ENCODE measurements around the gene ZNF223.

Gene ZNF223

GRCh38 chr19:44032001-44032610, 19.7 kb upstream of the ZNF223 start:
- peaks cover 55% of the 10 kb centered on the region for H3K36me3 ChIP-seq (ENCODE audit: insufficient read depth, low read length)
- H2AFZ ChIP-seq (ENCODE audit: low read depth, low read length), result no peak overlapping the region
- H3K9me3 ChIP-seq (ENCODE audit: low read length), result peaks cover 35% of the 10 kb centered on the region
- no peaks in the 10 kb centered on the region for H3K27me3 ChIP-seq (ENCODE audit: insufficient read depth, low read length)
- H3K4me1 ChIP-seq (ENCODE audit: insufficient read depth, low read length), result no peaks in the 10 kb centered on the region
- H3K4me3 ChIP-seq (ENCODE audit: low read length), result no peak overlapping the region

- Histone ChIP-seq H3K9me3 (ENCODE audit: low read length) (no peaks in the 10 kb centered on the region), H3K36me3 (ENCODE audit: insufficient read depth, low read length) (no peaks in the 10 kb centered on the region), H3K4me1 (ENCODE audit: insufficient read depth, low read length) (peaks cover 5% of the 10 kb centered on the region), H3K27me3 (ENCODE audit: insufficient read depth, low read length) (no peaks in the 10 kb centered on the region), H2AFZ (ENCODE audit: low read depth, low read length) (no peak overlapping the region), H3K4me3 (ENCODE audit: low read length) (no peak overlapping the region)
Observed at GRCh38 chr19:44042147-44042546, 9.7 kb upstream of the ZNF223 start.

- Histone ChIP-seq H3K4me3 (ENCODE audit: low read length) (peak overlapping the region; percentile 84), H3K36me3 (ENCODE audit: insufficient read depth, low read length) (peaks cover 12% of the 10 kb centered on the region)
Observed at GRCh38 chr19:44050740-44051649, 841 bp upstream of the ZNF223 start.

GRCh38 chr19:44055870-44056269, 4.0 kb downstream of the ZNF223 start:
- no peak overlapping the region for H2AFZ ChIP-seq (ENCODE audit: low read depth, low read length)
- H3K4me1 ChIP-seq (ENCODE audit: insufficient read depth, low read length), result peaks cover 9% of the 10 kb centered on the region
- no peaks in the 10 kb centered on the region for H3K27me3 ChIP-seq (ENCODE audit: insufficient read depth, low read length)
- peaks cover 12% of the 10 kb centered on the region for H3K9me3 ChIP-seq (ENCODE audit: low read length)
- H3K36me3 ChIP-seq (ENCODE audit: insufficient read depth, low read length), result peaks cover 45% of the 10 kb centered on the region
- H3K4me3 ChIP-seq (ENCODE audit: low read length), result no peak overlapping the region

More at GRCh38 chr19:44050740-44051649, 841 bp upstream of the ZNF223 start:
- Histone ChIP-seq H2AFZ (ENCODE audit: low read depth, low read length) (peak overlapping the region; percentile 78), H3K27me3 (ENCODE audit: insufficient read depth, low read length) (peaks cover 8% of the 10 kb centered on the region), H3K9me3 (ENCODE audit: low read length) (peaks cover 2% of the 10 kb centered on the region), H3K4me1 (ENCODE audit: insufficient read depth, low read length) (peaks cover 9% of the 10 kb centered on the region)

- H3K36me3 ChIP-seq (ENCODE audit: insufficient read depth, low read length), result peaks cover 73% of the 10 kb centered on the region
- no peaks in the 10 kb centered on the region for H3K4me1 ChIP-seq (ENCODE audit: insufficient read depth, low read length)
- no peak overlapping the region for H2AFZ ChIP-seq (ENCODE audit: low read depth, low read length)
- peaks cover 14% of the 10 kb centered on the region for H3K9me3 ChIP-seq (ENCODE audit: low read length)
- no peaks in the 10 kb centered on the region for H3K27me3 ChIP-seq (ENCODE audit: insufficient read depth, low read length)
- no peak overlapping the region for H3K4me3 ChIP-seq (ENCODE audit: low read length)
Observed at GRCh38 chr19:44059229-44059628, 7.4 kb downstream of the ZNF223 start.

- peaks cover 70% of the 10 kb centered on the region for H3K36me3 ChIP-seq (ENCODE audit: insufficient read depth, low read length)
- peaks cover 18% of the 10 kb centered on the region for H3K9me3 ChIP-seq (ENCODE audit: low read length)
- no peaks in the 10 kb centered on the region for H3K4me1 ChIP-seq (ENCODE audit: insufficient read depth, low read length)
- H3K27me3 ChIP-seq (ENCODE audit: insufficient read depth, low read length), result no peaks in the 10 kb centered on the region
- H2AFZ ChIP-seq (ENCODE audit: low read depth, low read length), result no peak overlapping the region
- no peak overlapping the region for H3K4me3 ChIP-seq (ENCODE audit: low read length)
Observed at GRCh38 chr19:44061038-44061437, 9.2 kb downstream of the ZNF223 start.

- Histone ChIP-seq H3K4me3 (ENCODE audit: low read length) (no peak overlapping the region), H3K36me3 (ENCODE audit: insufficient read depth, low read length) (peaks cover 57% of the 10 kb centered on the region), H3K4me1 (ENCODE audit: insufficient read depth, low read length) (no peaks in the 10 kb centered on the region), H3K9me3 (ENCODE audit: low read length) (peaks cover 23% of the 10 kb centered on the region), H2AFZ (ENCODE audit: low read depth, low read length) (no peak overlapping the region), H3K27me3 (ENCODE audit: insufficient read depth, low read length) (no peaks in the 10 kb centered on the region)
Observed at GRCh38 chr19:44066305-44066704, 14.5 kb downstream of the ZNF223 start.

GRCh38 chr19:44069415-44069814, 17.6 kb downstream of the ZNF223 start:
- H2AFZ ChIP-seq (ENCODE audit: low read depth, low read length), result no peak overlapping the region
- H3K4me1 ChIP-seq (ENCODE audit: insufficient read depth, low read length), result peaks cover 12% of the 10 kb centered on the region
- H3K9me3 ChIP-seq (ENCODE audit: low read length), result peaks cover 20% of the 10 kb centered on the region
- H3K36me3 ChIP-seq (ENCODE audit: insufficient read depth, low read length), result peaks cover 33% of the 10 kb centered on the region
- no peaks in the 10 kb centered on the region for H3K27me3 ChIP-seq (ENCODE audit: insufficient read depth, low read length)
- no peak overlapping the region for H3K4me3 ChIP-seq (ENCODE audit: low read length)

GRCh38 chr19:44071824-44072542, 20.1 kb downstream of the ZNF223 start, which contains the start of gene ZNF284:
TSS of gene ZNF284 (plus strand) at chr19:44072159. CDS start at chr19:44076390, 4,231 bp downstream.
- Histone ChIP-seq H3K9me3 (ENCODE audit: low read length) (peaks cover 5% of the 10 kb centered on the region), H2AFZ (ENCODE audit: low read depth, low read length) (peak within 1 kb of the TSS; percentile 61)

GRCh38 chr19:44072543-44073401, 20.9 kb downstream of the ZNF223 start:
- peak overlapping the region; percentile 59 for H3K4me3 ChIP-seq (ENCODE audit: low read length)

More at GRCh38 chr19:44071824-44072542, 20.1 kb downstream of the ZNF223 start, which contains the start of gene ZNF284:
- no peaks in the 10 kb centered on the region for H3K27me3 ChIP-seq (ENCODE audit: insufficient read depth, low read length)
- H3K4me3 ChIP-seq (ENCODE audit: low read length), result peak within 1 kb of the TSS; percentile 59
- H3K36me3 ChIP-seq (ENCODE audit: insufficient read depth, low read length), result peaks cover 17% of the 10 kb centered on the region
- H3K4me1 ChIP-seq (ENCODE audit: insufficient read depth, low read length), result peaks cover 12% of the 10 kb centered on the region

GRCh38 chr19:44076325-44076724, 24.5 kb downstream of the ZNF223 start:
- H2AFZ ChIP-seq (ENCODE audit: low read depth, low read length), result no peak overlapping the region
- peaks cover 17% of the 10 kb centered on the region for H3K36me3 ChIP-seq (ENCODE audit: insufficient read depth, low read length)
- H3K4me3 ChIP-seq (ENCODE audit: low read length), result no peak overlapping the region
- H3K4me1 ChIP-seq (ENCODE audit: insufficient read depth, low read length), result peaks cover 12% of the 10 kb centered on the region
- peaks cover 7% of the 10 kb centered on the region for H3K9me3 ChIP-seq (ENCODE audit: low read length)
- no peaks in the 10 kb centered on the region for H3K27me3 ChIP-seq (ENCODE audit: insufficient read depth, low read length)

More at GRCh38 chr19:44072543-44073401, 20.9 kb downstream of the ZNF223 start:
- Histone ChIP-seq H3K36me3 (ENCODE audit: insufficient read depth, low read length) (peaks cover 12% of the 10 kb centered on the region), H2AFZ (ENCODE audit: low read depth, low read length) (peak overlapping the region; percentile 61), H3K4me1 (ENCODE audit: insufficient read depth, low read length) (peaks cover 12% of the 10 kb centered on the region), H3K27me3 (ENCODE audit: insufficient read depth, low read length) (no peaks in the 10 kb centered on the region), H3K9me3 (ENCODE audit: low read length) (peaks cover 2% of the 10 kb centered on the region)

GRCh38 chr19:44092108-44092507, 40.3 kb downstream of the ZNF223 start:
- Histone ChIP-seq H3K27me3 (ENCODE audit: insufficient read depth, low read length) (no peaks in the 10 kb centered on the region), H3K36me3 (ENCODE audit: insufficient read depth, low read length) (peaks cover 3% of the 10 kb centered on the region), H3K4me1 (ENCODE audit: insufficient read depth, low read length) (no peaks in the 10 kb centered on the region), H2AFZ (ENCODE audit: low read depth, low read length) (no peak overlapping the region), H3K9me3 (ENCODE audit: low read length) (no peaks in the 10 kb centered on the region), H3K4me3 (ENCODE audit: low read length) (no peak overlapping the region)
